ENCODE results near the gene LMBR1.
"Not testable (repeated sequence)": the region's sequence is repeated elsewhere in the genome, so short reads cannot be mapped to it uniquely, and the experiment has no call there.

The LMBR1 gene, protein sequence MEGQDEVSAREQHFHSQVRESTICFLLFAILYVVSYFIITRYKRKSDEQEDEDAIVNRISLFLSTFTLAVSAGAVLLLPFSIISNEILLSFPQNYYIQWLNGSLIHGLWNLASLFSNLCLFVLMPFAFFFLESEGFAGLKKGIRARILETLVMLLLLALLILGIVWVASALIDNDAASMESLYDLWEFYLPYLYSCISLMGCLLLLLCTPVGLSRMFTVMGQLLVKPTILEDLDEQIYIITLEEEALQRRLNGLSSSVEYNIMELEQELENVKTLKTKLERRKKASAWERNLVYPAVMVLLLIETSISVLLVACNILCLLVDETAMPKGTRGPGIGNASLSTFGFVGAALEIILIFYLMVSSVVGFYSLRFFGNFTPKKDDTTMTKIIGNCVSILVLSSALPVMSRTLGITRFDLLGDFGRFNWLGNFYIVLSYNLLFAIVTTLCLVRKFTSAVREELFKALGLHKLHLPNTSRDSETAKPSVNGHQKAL

DNA sequence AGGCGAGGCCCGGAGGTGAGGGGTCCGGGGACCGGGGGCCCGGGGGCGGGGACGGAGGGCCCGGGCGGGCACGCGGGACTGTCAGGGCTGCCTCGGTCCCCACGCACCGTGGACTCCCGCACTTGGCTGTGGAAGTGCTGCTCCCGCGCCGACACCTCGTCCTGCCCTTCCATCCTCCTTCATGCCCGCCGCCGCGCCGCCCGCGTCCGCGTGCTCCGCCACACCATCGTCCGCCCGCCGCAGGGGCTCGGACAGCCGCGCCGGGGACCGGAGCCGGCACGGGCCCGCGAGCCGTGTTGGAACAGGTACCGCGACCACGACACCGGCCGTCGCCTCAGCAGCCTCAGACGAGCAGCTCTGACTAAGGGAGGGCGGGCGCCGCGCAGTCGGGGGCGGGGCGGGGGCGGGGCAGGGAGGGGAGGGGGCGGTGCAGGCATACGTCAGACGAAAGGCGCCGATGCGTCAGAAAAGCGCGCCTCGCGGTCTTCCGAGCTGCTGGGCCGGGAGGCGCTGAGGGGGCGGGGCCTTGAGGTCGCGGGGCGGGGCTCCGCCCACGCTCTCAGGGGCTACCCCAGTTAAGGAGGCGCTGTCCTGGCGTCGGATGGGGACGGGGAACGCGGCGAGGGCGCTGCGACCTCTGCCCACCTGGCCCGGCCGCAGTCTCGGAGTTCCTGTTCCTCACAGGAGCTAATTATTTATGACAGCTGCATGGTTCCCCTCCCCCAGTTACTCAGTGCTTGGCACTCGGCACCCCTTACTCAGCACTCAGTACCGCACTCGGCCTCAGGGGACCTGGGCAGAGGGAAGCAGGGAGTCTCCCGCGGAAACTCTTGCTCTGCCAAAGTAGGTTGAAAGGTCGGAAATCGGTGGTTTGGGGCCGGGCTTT is at the start of gene LMBR1:
TSS of gene LMBR1 (minus strand) at position 363 of the 886 bp plus-strand sequence. CDS start at position 173, 190 bp downstream.
- FAIRE-seq, result no peak

DNA sequence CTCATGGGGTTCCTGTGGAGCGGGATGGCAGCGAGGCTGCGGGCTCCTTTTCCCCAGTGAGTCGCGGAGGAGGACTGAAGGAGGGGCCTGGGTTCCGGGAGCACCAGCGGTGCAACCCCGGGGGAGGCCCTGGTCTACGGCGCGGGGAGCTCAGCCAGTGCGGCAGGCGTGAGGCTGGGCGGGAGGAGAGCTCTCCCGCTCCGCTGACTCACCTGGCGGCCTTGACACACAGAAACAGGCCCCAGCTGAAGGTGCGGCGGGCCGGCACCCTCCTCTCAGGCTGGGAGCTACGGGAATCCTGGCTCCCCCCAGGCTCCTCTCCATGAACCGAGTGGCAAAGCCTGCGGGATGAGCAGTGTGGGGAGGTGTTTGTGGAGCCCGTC is 49.7 kb upstream of the LMBR1 start:
- no peak for FAIRE-seq

DNA sequence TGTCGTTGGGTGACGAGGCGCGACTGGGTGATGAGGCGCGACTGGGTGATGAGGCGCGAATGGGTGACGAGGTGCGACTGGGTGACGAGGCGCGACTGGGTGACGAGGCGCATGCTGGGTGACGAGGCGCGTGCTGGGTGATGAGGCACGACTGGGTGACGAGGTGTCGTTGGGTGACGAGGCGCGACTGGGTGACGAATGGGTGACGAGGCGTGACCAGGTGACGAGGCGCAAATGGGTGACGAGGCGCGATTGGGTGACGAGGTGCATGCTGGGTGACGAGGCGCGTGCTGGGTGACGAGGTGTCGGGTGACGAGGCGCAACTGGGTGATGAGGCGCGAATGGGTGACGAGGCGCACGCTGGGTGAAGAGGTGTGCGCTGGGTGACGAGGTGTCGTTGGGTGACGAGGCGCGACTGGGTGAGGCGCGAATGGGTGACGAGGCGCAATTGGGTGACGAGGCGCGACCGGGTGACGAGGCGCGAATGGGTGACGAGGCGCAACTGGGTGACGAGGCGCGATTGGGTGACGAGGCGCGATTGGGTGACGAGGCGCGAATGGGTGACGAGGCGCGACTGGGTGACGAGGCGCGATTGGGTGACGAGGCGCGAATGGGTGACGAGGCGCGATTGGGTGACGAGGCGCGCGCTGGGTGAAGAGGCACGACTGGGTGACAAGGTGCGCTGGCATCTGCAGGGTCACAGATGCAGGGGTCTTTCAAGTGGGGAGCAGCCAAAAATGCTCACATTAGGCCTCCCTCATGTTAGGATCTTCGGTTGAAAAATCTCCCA is 48.6 kb upstream of the LMBR1 start:
- no peak for FAIRE-seq

DNA sequence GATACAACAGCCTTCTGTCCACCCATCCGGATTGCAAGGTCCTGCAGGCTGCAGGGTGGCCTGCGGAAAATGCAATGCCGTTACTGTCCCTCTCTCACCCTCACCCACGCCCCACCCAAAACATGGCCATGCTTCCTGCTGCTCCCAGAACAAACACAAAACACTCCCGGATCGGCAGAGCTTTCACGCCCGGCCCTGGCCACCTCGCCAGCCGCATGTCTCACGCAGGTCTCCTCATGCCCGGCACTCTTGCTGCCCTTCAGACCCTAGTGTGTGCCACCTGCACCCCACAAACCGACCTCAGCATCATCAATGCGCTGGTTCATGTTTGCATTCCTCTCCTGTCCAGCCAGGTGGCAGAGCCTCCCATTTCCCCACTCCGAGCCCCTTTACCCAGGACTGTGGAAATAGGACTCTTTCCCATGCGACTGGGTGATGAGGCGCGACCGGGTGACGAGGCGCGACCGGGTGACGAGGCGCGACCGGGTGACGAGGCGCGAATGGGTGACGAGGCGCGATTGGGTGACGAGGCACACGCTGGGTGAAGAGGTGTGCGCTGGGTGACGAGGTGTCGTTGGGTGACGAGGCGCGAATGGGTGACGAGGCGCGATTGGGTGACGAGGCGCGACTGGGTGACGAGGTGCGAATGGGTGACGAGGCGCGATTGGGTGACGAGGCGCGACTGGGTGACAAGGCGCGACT is 47.6 kb upstream of the LMBR1 start:
- no peak for FAIRE-seq

DNA sequence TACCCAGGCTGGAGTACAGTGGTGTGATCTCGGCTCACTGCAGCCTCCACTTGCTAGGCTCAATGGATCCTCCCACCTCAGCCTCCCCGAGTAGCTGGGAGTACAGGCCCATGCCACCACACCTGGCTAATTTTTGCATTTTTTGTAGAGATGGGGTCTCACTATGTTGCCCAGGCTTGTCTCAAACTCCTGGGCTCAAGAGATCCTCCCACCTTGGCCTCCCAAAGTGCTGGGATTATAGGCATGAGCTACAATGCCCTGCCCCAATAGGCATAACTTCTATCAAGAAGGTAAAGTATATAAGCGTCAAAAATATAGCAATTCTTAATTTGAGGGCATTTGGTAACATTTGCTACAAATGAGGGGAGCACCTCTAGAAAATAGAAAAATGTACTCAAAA is 43.8 kb upstream of the LMBR1 start:
- not testable (repeated sequence) for FAIRE-seq

DNA sequence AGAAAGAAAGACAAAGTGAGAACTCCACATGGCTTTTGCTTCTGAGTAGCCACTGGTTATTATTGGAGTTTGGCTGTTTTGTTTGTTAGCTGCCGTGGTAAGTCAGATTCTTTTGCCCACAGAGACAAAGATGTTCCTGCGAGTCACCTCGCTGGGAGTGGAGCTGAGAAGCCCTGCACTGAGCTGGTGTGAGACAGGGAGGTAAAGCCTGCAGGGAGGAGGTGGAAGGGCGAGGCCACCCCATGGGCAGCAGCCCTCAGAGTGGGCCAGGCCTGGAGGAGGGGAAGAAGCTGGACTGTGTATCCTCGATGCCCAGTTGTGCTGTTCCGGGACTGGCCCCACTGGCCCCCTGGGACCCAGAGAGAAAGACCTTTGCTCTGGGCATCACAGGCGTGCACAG is 42.3 kb upstream of the LMBR1 start:
- FAIRE-seq, result no peak

DNA sequence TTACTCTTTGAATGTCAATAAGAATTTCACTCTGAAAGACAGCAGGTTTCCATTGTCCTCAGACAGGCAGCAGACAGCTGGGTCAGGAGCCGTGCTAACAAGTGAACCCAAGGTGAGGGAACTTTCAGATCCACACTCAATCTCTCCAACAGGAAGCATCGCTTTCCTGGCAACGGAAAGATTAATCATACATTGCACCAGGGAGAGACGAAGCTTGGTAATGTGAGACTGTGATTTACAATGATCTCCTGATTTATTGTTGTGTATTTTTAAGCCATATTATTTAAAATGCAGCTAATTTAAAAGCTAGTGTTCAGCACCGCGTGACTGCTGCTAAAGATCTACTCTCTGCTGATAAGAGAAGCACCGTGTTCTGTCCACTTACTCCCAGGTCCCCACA is 39.0 kb upstream of the LMBR1 start:
- FAIRE-seq, result no peak

DNA sequence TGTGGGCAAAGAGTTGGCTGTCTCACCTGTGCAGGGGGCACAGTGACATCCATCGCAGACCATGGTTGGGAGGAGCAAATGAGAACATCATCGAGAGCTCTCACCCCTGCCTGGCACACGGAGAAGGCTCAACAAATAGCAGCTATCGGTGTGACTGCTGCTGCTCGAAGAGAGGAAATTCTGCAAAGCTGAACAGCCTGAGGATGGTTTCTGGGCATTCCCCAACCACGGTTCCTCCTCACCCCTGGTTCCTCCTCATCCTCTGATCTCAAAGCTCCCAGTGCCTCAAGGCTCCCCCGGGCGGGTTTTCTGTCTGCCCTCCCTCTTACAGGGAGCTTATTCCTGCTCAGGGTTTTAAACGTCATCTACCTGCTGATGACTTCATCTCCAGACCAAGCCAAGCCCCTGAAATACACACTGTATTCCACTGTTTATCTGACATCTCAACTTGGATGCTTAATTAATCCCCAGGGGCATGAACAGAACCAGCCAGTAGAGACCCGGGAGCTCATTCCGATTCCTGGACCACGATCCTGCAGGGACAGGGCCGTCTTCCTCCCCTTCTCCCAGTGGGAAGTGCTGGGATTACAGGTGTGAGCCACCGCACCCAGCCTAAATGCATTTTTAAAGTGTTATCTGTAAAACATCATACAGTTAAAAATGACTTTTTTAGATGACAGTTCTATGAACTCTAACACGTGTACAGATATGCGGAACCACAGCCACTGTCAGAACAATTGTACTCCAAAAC is 37.0 kb upstream of the LMBR1 start:
- FAIRE-seq, result no peak

DNA sequence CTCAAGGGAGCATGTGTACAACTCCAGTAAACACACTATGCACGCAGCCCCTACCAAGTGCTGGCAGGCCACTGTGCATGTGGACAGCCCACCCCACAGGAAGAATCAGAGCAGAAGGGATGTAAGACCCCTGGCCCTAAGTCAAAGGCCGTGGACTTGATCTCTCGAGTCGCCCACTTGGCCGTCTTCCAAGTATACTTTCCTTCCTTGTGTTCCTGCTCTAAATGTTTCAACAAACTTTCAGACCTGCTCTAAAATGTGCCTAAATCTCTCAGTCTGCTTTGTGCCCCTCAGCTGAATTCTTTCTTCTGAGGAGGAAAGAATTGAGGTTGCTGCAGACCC is 35.4 kb upstream of the LMBR1 start:
- no peak for FAIRE-seq

DNA sequence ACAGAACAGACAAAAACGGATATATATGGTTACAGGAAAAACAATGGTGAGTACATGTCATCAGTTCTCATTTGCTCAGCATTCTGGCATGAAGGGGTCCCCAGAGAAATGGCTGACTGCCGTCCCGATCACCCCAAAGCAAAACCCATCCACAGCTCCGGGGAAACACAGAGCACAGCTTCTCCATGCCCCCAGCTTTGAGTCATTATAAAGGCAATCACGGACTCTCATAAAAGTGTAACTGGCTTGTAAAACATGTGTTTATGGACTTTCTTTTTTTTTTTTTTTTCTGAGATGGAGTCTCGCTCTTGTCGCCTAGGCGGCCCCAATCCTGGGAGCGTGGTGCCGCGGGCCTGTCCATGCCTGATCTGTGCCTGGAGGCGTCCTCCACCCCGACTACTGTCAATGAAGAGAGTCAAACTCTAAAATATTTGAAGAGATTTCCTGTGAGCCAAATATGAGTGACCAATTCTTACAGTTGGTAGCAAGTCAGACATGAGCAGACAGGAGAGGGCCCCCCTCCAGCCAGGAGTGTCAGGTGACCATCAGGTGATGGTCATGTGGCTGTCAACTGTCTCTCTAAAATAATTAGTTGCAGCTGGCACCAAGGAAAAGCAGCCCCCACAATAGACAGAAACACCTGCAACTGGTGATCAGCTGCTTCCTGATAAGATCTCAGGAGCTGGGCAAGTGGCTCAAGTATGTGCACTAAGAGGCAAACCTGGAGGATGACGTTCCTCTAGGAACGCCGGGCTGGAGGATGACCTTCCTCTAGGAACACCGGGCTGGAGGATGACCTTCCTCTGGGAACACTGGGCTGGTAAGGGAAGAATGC is 34.8 kb upstream of the LMBR1 start:
- FAIRE-seq, result no peak

DNA sequence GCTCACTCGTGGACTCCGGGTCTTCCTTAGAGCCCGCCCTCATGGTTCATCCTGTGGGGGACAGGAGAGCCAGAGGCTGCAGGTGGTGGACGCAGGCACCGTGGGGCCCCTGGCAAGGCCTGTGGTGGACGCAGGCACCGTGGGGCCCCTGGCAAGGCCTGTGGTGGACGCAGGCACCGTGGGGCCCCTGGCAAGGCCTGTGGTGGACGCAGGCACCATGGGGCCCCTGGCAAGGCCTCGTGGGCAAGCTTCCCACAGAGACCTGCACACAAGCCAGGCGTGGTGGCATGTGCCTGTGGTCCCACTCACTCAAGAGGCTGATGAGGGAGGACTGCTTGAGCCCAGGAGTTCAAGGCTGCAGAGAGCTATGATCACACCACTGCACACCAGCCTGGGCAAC is 32.8 kb upstream of the LMBR1 start:
- not testable (repeated sequence) for FAIRE-seq

DNA sequence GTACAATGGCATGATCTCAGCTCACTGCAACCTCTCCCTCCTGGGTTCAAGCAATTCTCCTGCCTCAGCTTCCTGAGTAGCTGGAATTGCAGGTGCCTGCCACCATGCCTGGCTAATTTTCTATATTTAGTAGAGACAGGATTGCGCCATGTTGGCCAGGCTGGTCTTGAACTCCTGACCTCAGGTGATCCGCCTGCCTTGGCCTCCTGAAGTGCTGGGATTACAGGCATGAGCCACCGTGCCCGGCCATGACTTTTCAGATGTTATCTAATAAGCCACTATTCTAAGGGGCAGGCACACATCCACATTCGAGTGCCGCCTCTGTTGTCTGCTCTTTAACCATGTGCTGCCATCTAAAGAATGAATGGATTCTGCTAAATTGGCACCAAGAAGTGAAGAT is 29.3 kb upstream of the LMBR1 start:
- not testable (repeated sequence) for FAIRE-seq

DNA sequence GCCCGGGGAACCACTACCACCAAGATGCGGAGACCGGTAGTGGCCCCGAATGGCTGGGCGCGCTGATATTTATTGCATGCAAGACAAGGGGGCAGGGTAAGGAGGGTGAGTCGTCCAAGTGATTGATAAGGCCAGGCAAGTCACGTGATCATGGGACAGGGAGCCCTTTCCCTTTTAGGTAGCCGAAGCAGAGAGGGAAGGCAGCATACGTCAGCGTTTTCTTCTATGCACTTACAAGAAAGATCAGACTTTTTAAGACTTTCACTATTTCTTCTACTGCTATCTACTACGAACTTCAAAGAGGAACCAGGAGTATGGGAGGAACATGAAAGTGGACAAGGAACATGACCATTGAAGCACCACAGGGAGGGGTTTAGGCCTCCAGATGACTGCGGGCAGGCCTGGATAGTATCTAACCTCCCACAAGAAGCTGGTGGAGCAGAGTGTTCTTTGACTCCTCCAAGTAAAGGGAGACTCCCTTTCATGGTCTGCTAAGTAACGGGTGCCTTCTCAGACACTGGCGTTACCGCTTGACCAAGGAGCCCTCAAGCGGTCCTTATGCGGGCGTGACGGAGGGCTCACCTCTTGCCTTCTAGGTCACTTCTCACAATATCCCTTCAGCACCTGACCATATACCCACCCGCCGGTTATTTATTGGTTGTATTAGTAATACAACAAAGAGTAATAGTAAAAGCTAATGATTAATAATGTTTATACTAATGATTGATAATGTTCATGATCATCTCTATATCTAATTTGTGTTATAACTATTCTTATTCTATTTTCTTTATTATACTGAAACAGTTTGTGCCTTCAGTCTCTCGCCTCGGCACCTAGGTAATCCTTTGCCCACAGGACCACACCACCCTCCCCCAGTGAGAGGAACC is 27.7 kb upstream of the LMBR1 start:
- not testable (repeated sequence) for FAIRE-seq

DNA sequence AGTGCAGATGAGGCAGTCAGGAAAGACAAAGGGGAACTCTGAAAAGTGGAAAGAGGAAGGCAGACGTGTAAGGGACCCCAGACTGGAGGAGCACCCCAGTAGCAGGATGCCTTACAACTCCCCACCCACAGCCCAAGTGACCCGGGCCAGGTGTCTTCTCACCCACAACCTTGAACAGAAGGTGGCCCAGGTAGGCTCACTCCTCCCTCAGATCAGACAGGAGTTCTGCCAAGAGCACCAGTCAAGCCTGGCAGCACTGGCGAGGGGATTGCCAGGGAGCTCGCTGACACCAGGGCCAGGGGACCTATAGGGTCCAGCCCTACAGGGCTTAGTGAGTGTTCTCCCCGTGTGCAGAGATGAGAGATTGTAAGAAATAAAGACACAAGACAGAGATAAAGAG is 27.1 kb upstream of the LMBR1 start:
- FAIRE-seq, result no peak

DNA sequence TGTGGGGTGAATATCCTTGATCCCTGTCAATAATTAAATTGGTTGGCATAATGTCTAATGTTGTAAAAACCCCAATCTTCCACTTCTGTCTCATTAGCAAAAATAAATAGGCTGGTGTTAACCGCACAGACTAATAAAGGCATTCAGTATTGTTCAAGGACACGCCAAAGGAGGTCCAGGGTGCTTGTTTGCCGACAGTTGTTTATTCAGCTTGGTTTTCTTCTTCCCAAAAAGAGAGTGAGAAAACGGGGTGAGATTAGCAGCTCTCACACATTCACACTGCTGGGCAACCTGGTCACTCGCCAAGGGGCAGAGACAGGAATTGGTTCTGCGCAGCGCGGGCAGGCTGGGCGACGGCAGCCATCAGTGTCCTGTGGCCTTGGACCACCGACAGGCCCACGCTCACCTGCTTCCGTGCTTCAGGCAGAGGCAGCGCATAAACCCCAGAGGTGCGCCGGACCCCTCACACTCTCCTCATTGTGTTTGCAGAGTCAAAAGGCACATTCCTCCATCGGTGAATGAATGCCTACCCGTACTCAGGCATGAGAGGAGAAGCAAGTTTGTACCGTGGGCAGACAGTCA is 26.2 kb upstream of the LMBR1 start:
- FAIRE-seq, result no peak

DNA sequence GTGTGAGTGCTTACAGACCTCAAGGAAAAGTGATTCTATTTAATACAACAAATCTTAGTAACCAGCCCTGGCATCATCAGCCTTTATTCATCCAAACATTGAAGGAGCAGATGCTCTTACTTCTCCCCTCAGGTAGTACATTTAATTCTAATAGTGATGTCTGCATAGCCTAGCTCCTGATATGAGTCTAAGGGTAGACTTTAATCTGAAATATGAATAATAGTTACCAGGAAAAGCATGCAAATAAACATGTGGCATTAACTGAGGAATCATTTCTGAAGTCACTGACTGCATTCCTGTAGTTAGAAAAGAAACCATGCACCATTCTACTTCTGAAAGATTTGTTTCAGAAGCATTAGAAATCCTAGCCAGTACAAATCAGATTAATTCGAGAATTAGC is 25.7 kb upstream of the LMBR1 start:
- no peak for FAIRE-seq

DNA sequence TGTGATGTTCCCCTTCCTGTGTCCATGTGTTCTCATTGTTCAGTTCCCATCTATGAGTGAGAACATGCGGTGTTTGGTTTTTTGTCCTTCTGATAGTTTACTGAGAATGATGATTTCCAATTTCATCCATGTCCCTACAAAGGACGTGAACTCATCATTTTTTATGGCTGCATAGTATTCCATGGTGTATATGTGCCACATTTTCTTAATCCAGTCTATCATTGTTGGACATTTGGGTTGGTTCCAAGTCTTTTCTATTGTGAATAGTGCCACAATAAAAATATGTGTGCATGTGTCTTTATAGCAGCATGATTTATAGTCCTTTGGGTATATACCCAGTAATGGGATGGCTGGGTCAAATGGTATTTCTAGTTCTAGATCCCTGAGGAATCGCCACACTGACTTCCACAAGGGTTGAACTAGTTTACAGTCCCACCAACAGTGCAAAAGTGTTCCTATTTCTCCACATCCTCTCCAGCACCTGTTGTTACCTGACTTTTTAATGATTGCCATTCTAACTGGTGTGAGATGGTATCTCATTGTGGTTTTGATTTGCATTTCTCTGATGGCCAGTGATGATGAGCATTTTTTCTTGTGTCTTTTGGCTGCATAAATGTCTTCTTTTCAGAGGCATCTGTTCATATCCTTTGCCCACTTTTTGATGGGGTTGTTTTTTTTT is 16.7 kb upstream of the LMBR1 start:
- not testable (repeated sequence) for FAIRE-seq

DNA sequence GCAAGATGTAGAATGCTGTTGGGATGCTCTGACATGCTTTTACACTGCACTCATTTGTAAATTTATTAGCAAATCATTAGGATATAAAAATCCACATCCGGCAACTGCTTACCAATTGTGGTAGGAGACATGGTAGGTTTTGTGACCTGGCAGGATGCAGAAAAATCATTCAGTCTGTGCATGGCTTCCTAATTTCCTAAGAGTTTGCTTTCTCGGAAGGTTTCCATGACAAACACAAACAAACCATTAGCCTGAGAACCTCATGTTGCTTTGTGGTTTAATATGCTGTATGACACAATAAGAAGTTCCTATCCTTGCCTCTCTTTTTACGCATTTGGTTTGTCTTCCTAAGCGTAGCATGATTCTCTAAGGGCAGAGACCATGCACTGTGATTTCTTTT is 14.7 kb upstream of the LMBR1 start:
- no peak for FAIRE-seq

DNA sequence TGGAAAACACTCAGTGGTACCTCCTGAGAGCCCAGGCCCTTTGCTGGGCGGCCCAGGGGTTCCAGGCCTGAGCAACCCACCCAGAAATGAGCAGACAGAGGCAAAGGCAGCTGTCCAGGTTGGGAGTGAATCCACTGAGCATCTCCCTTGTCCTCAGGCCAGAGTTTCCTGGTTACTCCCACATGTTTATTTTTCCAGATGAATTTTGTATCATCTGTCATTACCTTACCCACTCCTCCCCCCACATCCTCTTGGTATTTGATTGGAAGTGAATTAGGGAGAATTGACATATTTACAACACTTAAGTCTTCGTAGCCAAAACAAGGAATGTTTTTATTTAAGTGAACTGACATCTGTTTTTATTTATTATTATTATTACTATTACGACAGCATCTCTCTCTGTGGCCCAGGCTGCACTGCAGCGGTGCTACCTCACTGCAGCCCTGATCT is 13.2 kb upstream of the LMBR1 start:
- FAIRE-seq, result no peak

Measured in colon (tissue), 2 donors.